Inferior parietal cortex (tissue), 1 donor: ENCODE results near the gene GPR160.

Experiments
- DNase-seq: peaks from one replicate; pipeline ENCODE4 v3.0.0-alpha.2; 2016; ENCODE audit errors: extremely low spot score

GPR160 gene

DNA sequence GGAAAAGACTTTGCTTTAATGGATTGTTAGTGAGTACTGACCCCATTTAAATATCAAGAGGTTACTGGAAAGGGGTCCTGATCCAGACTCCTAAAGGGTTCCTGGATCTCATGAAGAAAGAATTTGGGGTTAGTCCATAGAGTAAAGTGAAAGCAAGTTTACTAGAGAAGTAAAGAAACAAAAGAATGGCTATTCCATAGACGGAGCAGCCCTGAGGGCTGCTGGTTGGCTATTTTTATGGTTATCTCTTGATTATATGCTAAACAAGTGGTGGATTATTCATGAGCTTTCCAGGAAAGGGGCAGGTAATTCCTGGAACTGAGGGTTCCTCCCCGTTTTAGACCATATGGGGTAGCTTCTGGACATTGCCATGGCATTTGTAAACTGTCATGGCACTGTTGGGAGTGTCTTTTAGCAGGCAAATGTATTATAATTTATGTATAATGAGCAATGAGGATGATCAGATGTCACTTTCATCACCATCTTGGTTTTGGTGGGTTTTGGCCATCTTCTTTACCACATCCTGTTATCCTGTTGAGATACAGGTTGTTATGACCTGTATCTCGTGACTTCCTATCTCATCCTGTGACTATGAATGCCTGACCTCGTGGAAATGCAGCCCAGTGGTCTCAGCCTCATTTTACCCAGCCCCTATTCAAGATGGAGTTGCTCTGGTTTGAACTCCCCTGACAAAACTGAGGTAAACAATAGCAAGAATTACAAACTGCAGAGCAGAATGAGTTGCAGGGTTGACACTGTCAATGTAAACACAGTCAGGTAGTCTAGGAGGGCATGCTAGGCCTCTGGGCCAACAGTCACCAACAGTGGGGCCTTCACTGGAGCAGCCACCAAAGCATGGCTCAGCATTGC is 10.3 kb upstream of the GPR160 start:
- DNase-seq: no peak

DNA sequence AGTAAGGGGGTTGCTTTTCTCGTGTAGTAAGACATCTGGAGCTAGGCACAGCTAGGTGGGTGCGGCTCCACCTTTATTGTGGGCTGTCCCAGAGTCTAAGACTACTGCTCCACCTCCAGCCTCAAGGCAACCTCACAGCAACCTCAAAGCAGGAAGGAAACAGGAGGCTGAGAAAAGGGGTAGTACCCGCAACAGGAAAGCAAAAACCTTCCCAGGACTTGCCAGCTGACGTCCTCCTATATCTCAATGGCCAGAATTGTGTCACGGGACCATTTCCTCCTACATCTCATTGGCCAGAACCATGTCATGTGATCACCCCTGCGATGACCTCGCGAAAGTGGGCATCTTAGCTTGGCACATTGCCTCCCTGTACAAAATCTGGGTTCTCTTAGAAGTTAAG is 4.3 kb upstream of the GPR160 start:
- no peak for DNase-seq

DNA sequence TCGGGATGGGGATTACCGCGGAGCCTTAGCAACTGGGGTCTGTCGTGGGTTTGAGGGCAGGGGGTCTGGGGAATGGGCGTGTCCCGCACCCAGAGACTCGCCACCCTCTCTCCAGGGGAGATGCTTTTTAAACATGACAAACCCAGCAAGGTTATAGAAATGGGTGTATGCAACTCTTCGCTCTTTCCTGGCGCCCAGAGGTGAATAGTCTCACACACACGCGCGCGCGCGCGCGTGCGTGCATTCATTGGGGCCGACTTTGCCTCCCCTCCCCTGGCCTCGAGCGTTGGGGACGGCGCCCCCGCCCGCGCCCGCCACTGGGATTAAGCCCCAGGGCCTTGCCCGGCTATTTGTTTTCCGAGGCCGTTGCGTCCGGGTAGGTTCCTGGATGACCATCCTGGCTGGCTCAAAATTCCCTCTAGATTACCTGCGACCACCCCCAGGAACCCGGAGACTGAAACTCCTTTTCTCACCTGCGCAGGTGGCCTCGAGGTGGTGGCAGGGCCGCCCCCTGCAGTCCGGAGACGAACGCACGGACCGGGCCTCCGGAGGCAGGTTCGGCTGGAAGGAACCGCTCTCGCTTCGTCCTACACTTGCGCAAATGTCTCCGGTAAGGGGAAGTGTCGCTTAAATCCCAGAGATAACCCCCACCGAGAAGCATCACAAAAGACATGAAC is 777 bp downstream of the GPR160 start:
- DNase-seq: no peak

DNA sequence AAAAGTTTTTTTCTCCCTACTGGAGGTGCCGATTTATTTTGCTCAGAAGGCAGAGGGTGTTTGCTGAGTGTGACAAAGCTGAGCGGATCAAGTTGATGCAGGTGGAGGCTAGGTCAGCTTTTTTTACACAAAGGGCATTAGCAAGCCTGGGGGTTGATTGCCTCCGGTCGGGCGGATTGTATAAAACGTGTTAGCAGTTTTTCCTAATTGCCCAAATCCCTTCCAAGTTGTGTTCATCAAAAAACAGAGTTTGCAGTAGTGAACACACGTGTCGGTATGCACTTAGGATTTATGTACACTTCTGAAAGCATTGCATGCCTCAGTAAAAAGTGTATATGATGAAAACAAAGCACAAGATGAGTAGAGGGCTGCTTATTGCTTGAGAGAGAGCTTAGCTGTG is 2.6 kb downstream of the GPR160 start:
- DNase-seq: no peak

DNA sequence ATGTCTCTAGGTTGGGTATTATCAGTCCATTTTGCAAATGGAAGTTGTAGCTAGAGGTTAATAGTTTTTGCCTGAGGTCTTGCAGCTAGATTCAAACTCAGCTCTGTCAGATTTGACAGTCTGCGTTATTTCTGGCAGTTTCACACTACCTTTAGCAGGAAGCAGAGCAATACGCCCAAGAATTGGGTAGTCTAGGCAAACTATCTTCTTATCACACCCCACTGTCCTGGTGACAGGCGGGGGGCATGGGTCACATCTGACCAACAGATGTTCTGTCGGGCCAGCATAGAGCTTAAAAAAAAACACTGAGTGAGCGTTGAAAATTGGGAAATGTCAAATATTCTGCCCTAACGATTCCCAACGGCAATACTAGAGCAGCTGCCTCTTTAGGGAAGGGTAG is 5.7 kb downstream of the GPR160 start:
- no peak for DNase-seq

DNA sequence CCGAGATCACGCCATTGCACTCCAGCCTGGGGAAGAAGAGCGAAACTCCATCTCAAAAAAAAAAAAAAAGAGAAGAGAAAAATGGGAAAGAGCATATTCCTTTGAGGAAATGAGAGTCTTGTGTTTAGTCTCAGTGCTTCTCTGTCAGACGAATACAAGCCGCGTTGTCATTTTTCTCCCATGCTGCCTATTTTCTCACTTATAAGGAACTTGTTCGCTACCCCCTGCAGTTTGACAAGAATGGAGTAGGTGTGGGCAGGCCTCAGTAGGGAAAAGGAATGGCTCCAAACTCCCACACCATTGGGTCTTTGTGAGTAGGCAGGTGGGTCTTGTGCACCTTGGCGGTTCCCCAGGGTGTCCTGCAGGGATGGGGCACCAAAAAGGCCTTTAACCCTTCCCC is 6.5 kb downstream of the GPR160 start:
- no peak for DNase-seq

DNA sequence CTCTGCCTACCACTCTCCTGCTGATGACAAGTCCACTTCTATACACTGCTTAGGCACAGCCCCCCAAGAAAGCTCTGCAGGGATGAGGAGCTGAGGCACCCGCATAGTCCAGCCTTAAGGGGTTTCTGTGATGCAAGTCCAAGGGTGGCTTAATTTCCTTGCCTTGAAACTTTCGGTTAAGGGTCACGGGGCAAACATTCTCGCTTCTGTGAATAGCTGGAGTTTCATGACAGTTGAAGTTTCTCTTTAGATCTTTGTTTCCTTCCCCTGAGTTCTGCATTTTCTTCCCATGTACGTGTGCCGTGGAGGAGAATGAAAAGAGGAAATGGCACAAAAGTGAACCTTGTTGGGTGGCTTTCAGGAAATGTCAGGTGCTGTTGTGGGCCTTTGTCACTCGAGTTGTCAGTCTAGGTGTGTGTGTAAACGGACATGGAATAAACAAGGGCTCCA is 7.0 kb downstream of the GPR160 start:
- DNase-seq: no peak

DNA sequence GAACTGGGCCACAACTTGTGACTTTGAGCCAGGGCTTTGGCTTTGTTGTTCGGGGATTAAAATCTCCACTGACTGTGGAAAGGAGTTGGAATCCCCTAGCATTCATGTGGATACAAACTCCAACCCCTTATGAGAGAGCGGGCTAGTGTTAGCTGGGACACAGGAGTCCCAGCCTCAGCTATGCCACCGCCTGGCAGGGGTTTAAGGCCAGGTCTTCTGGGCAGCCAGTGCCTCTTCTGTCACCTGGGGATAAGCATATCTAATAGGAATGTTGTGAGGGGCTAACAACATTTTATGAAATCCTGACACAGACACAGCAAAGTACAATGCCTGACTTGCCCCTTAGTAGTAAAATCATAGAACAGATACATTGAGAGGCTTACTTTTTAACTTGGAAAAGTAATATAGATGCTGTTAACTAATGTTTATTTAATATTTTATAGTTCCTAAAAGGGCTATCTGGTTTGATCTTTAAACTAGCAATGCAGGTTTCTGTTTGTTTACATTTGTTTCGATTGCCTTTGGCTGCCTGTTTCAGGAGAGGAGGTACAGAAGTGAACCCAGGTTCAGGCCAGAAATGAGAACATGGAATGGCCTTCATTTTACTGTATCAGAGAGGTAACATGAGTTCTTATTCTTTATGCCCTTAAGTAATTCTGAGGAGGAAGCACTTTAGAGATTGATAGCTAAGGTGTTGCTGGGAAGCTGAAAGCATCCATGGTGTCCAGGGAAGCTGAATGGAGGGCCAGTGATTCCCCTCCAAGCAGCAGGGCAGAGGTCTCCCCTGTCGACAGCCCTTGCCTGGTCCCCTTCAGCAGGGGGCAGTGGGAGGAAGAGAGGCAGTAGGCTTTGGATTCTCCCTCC is 8.7 kb downstream of the GPR160 start:
- DNase-seq: no peak

DNA sequence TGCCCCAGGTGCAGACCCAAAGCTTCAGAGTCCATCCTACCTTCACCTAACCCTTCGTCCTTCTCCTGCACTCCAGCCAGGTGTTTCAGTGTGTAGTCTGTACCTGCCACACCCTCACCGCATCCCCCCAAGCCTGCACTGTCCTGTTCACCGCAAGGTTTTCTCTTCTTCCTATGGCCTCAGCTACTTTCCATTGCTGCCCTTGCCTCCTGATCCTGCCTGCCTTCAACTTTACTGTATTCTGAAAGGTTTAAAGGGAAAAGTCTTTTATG is 9.3 kb downstream of the GPR160 start:
- no peak for DNase-seq

DNA sequence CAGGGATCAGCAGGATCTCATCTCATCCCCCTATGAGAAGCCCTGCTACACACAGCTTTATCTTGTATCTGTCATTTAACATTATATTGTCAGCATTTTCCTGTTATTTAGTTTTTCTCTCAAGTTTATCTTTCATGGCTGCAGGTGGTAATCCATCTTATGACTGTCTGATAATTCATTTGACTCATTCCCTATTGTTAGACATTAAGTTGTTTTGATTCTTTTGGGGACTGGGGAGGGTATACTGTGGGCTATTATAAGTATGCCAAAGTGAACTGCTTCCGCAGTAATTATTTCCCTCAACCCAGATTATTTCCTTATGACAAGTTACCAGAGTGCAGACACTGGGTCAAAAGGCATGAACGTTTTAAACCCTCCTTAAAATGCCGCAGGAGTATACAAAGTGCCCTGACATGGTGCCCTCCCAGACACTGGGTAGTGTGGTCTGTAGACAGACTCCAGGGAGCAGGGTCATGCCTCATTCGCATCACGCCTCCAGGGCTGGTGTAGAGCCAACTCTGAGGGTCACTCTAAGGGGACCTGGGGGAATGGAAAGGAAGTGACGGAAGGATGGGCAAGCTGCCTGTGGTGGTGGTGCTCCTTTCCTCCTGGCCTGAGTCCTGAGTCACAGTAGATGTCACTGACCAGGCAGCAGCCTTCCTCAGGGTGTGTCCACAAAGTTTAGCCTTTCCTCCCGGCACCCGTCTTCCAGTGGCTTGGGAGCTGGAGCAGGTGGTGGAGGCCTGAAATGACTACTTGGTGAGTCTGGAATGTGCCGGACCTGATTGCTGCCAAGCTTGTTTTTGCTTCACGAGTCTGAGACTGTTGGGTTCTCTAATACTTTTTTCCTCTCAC is 11.6 kb downstream of the GPR160 start:
- no peak for DNase-seq

DNA sequence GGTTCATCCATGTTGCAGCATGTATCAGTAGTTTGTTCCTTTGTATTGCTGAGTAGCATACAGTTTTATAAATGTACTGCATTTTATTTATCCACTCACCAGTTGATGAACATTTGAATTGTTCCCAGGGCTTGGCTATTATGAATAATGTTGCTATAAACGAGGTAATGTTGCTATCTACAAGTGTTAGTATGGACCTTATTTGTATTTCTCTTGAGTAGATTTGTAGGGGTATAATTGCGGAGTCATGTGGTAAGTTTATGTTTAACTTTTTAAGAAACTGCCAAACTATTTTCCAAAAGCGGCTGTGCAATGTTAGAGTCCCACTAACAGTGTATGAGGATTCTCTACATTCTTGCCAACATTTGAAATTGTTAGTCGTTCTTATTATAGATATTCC is 13.0 kb downstream of the GPR160 start:
- no peak for DNase-seq

DNA sequence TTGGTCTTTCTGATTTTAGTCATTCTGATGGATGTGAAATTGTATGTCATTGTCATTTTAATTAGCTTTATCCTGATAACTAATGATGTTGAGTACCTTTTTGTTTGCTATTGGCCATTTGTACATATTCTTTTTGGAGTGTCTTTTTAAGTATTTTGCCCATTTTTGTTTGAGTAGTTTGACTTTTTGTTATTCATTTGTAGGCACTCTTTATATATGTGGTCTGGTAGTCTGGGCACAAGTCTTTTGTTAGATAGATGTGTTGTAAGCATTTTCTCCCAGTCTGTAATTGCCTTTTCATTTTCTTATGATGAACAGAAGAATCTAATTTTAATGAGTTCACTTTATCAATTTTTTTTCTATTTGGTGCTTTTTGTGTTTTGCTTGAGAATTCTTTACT is 14.6 kb downstream of the GPR160 start:
- no peak for DNase-seq

DNA sequence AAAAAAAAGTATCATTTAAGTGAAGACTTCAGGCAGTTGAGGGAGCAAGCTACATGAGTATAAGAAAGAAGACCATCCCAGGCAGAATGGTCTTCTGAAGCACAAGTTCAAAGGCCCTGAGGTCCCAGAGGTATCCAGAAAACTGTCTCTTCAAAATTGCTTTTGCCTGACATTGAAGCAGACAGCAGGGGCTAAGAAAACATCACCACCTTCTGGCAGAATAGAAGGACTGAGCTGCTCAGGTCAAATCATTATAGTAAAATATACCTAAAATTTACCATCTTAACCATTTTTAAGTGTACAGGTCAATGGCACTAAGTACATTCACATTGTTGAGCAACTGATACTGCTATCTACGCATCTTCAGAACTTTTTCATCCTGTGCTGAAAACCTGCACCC is 16.4 kb downstream of the GPR160 start:
- no peak for DNase-seq

DNA sequence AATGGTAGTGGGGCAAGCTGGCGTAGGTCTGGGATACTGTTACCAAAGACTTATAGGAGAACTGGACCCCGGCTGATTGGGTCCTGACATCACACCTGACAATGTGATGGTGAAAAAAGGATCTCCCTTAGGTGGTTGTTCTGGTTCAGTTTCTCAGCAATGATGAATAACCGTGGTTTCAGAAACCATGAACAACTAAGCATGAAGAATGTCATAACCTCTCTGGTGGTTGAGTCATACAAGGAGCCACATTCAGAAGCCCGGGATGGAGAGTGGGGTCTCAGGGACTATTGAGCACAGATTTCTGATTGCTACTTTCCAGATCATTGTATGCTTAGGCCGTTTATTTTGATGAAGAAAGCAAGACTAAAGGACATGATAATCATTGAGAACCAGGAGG is 17.4 kb downstream of the GPR160 start:
- DNase-seq: no peak

DNA sequence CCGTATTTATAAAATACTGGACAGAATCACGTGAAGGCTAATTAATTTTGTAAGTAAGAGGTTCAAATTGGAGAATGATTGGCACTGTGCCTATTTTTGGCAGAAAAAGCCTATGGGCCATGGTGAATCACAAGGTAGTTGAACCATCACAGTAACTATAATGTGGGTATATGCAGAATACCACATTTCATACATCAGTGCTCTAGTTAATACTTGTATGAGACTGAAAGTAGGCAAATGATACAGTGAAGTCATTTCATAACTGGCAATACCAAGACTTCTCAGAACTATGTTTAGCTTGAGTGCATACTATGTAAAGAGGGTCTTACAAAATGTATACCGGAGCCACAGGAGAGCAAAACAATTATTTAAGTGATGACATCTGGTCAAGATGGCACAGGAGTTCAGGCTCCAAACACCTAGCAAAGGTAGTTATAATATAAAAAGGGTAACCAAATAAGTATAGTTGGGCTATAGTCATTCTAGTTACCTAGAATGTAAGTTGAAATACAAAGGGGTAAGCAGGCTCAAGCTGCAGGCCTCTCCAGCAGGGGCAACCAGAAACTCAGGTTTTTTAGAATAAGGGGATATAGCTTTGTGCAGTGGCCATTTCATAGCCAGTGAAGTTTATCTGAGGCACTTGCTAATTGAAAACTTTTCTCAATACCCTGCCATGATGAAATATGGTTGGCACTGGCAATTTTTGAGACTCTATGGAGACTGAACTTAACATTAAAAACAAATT is 19.1 kb downstream of the GPR160 start:
- DNase-seq: no peak

DNA sequence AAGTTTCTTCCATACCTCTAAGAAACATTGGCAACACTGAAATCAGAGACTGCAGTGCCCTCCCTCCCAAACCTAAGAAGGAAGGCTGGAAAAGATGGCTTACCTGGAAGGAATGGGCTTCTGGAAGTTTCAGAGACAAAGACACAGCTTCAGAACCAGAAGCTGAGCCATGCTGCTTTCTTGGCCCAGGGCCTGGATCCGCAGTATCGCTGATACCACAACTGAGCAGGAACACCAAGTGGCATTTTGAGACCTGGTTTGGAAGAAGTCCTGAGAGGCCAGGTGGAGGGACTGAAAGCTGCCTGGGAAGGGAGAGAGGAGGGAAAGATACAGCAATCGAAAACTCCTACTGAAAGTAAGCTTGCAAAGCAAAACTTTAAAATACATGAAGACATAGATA is 19.8 kb downstream of the GPR160 start:
- DNase-seq: no peak

DNA sequence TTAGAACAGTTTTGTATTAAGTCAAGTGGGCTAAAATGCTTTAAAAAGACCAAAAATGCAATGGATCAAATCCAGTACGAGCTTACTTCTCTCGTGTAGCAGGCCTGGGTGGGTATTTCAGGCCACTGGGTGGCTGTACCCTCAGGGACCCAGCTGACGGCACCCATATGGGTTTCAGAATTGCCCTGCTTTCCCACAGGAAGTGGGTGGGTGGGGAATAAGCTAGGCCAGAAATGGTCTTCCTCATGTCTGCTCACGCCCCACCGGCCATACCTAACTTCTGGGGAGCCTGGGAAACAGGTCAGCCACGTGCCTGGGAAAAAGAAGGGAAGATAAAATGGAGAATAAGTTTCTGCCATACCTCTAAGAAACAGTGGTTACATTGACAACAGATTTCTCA is 20.3 kb downstream of the GPR160 start:
- DNase-seq: no peak

DNA sequence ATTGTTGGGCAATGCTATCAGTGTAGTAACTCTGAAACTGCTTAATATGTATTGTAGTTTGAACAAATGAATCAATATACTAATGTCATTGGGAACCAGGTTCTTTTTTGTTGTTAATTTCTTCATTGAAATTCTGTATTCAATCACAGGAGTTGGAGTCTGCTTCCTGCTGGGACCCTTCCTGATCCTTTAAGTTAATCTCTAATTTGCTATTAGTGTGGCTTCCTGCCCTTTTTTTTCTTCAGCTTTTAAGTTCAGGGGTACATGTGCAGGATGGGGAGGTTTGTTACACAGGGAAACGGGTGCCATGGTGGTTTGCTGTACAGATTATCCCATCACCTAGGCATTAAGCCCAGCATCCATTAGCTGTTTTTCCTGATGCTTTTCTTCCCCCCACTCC is 21.7 kb downstream of the GPR160 start:
- DNase-seq: no peak

DNA sequence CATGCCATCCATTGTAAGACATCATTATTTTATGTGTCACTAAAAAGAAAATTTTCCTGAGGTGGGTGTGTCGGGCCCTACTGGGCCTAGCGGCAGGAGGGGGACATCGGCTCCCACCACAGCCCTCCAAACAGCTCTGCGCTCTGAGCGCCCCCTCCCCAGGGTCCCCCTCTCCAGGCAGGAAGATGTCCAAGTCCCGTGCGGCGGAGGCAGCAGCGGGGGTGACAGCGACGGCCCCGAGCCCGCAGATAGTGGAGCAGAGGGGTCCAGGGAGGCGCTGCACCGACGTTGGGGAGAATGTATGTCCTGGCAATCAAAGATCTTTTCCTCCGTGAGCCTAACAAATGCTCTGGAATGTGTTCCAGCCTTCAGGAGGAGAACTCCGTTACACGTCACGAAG is 24.3 kb downstream of the GPR160 start:
- DNase-seq: no peak

DNA sequence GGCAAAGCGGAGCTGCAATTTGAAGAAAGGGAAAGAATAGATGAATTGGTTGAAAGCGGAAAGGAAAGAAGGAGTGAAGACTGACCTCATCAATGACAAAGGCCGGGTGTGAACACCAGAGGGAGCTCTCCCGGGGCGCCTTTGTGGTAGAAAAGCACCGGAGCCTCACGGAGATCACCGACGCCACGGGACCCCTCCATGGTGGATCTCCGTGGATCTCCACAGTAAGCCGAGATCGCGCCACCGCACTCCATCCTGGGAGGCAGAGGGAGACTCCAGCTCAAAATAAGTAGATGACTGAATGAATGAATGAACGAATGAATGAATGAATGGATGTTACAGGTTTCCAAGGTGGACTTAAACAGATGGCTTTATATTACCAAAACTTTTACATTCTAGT is 25.0 kb downstream of the GPR160 start:
- no peak for DNase-seq

DNA sequence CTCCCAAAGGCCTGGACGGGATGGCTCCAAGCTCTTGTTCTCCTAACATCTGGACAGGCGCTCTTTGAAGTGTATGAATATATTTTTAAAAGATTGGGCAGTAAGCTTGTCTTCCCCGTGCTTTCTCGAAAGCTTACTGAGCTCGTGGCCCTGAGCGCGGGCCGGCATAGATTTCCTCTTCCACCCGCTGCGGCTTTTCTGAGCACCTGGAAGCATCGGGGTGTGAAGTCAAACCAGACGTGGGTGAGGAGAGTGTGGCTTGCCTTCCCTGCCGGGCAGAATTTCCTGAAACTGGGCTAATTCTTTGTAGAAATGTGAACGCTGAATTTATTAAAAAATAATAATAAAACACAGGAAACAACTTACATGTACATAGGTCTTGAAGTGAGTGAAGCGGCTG is 25.9 kb downstream of the GPR160 start:
- no peak for DNase-seq
